Measurements from ENCODE around the gene CPTP. TPM values are rescaled to one million over a fixed set of nuclear protein-coding genes. Genes with fewer than 3 reads are reported as not detected.
A peak's percentile ranks its signal among the peaks of the same experiment; 100 is the strongest.

The CPTP gene
- total and polyA plus RNA-seq, 2 of the 13 experiments (the other 11 are each of a cell fraction or from before 2014, with no cell fraction given), result 5.5 to 9.3 TPM

DNA sequence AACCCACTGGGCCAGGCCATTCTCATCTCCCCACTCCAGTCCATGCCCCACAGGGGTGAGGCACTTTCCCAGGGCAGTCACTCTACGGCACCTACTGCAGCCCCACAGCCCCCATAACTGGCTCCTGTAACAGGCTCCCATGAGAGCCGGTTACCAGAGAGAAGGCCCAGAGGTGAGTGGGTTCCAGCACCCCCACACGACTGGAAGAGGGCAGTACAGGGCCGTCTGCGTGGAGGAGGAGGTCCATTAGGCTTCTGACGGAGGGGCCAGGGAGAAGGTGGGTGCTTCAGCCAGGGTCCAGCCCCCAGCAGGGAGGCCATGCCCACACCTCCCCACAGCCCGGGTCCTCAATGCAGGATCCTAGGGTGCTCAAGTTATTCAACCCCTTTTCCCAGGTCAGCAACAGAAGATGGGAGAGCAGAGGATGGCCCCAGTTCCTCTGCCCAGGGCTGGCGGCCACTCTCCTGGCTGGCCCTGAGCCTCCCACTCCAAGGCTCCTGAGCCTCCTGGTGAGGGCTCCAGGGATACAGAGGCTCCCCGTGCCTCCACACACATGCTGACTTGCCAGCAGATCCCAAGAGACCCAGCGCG, 18.4 kb upstream of the CPTP start (continued):
- TF ChIP-seq EED (CRISPR knock-in tag; IDR thresholded peaks at IDR 0.05), result no peak
- no peak for TF ChIP-seq ZSCAN12 (CRISPR knock-in tag; IDR thresholded peaks at IDR 0.05)
- no peak for TF ChIP-seq TEAD2 (CRISPR knock-in tag; IDR thresholded peaks at IDR 0.05)
- TF ChIP-seq ZBTB21 (CRISPR knock-in tag; IDR thresholded peaks at IDR 0.05), result no peak
- no peak for TF ChIP-seq ZBTB7B (CRISPR knock-in tag; IDR thresholded peaks at IDR 0.05)
- TF ChIP-seq ZNF350 (CRISPR knock-in tag; IDR thresholded peaks at IDR 0.05; ENCODE audit: borderline replicate concordance, low read depth), result no peak
- no peak for TF ChIP-seq ZNF446 (CRISPR knock-in tag; IDR thresholded peaks at IDR 0.05)
- TF ChIP-seq NFE2L1 (CRISPR knock-in tag; IDR thresholded peaks at IDR 0.05; ENCODE audit: borderline replicate concordance), result no peak
- TF ChIP-seq ZNF367 (CRISPR knock-in tag; IDR thresholded peaks at IDR 0.05; ENCODE audit: borderline replicate concordance), result no peak
- no peak for TF ChIP-seq ZNF569 (CRISPR knock-in tag; IDR thresholded peaks at IDR 0.05; ENCODE audit: borderline replicate concordance)
- TF ChIP-seq GTF3A (CRISPR knock-in tag; conservative IDR thresholded peaks at IDR 0.05), result no peak
- no peak for TF ChIP-seq ZMAT3 (CRISPR knock-in tag; conservative IDR thresholded peaks at IDR 0.05)
- no peak for TF ChIP-seq ZNF619 (CRISPR knock-in tag; IDR thresholded peaks at IDR 0.05)
- TF ChIP-seq RNF2 (conservative IDR thresholded peaks at IDR 0.05; ENCODE audit: low read depth), result no peak
- no peak for TF ChIP-seq TBP (CRISPR knock-in tag; IDR thresholded peaks at IDR 0.05)

DNA sequence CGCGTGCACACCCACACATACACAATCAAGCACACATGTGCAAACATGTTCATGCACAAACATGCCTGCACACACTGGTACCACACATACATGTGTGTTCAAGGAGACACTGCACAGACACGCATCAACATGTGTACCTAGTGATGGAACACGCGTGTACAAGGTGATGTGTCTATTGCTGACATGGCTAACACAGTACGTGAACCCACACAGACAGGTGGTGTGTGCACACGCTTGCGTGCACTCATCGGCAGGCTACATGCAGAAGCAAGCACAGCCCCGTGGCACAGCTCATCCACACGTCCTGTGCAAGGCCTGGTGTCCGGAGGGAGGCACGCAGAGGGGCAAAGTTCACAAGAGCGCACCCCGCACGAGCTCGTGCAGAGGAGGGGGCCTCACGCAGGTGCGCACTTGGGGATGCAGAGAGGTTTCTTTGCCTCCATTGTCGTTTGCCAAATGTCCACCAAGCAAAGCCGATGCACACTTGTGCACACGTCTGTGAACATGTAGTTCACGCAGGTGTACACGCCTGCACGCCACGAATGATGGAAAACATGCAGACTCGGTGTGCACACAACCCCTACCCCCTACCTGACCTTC, 17.8 kb upstream of the CPTP start:
- ChIA-PET CTCF (ENCODE audit: low intra/inter-chr PET ratio, low total read pairs) (no interaction called here), POLR2A (interaction anchor here (0.7 to 1.0 kb wide), 5 partner anchors 33 to 178 kb away, joined by 3 to 4 read pairs (median 3); partner anchors contain the start of genes ANKRD65 and UBE2J2)
- no peak overlapping the region for H2AFZ ChIP-seq (ENCODE audit: low read length)
- intact Hi-C loops (cut with micrococcal nuclease; ENCODE audit: unreplicated experiment), result no loop called here
- H3K36me3 ChIP-seq (replicated peaks in 1 of 2; ENCODE audit: control insufficient read depth in 1 of 2, insufficient read depth in 2 of 2, low read length in 2 of 2), result peaks cover 4 to 15% of the 10 kb centered on the region in 2 experiments; a peak in 1 of 5 replicates
- H3K4me2 ChIP-seq (ENCODE audit: low read depth, low read length), result peak overlapping the region; percentile 98
- H3K4me1 ChIP-seq (ENCODE audit: insufficient read depth, low read length), result peaks cover 37% of the 10 kb centered on the region
- in situ Hi-C loops (cut with HindIII; ENCODE audit: extremely low pct_ligation_motif_present, low pct_unique_long_range_greater_than_20kb), result no loop called here
- peak overlapping the region; percentile 79 for H3K27ac ChIP-seq (ENCODE audit: extremely low read length, insufficient read depth, low read length)
- FAIRE-seq, result peak; percentile 75
- peak overlapping the region; percentile 77 to 93 (median 91) for H3K4me3 ChIP-seq (replicated peaks in 1 of 3; ENCODE audit: insufficient read depth in 1 of 3, low read depth in 2 of 3, low read length in 3 of 3)
- no peaks in the 10 kb centered on the region for H3K27me3 ChIP-seq (ENCODE audit: control insufficient read depth in 1 of 2, insufficient read depth in 2 of 2, low read length in 2 of 2)
- DNase-seq (ENCODE audit: low spot score), result peak; percentile 60
- WGBS (ENCODE audit: low lambda C conversion rate), result 20% methylated on average over 2 of the region's 27 CpGs
- H4K20me1 ChIP-seq (ENCODE audit: insufficient read depth, low read length), result no peaks in the 10 kb centered on the region; the same call in 1 of the 2 replicates
- peaks cover 15% of the 10 kb centered on the region for H3K79me2 ChIP-seq (ENCODE audit: insufficient read depth, low read length)
- H3K9ac ChIP-seq (ENCODE audit: insufficient read depth, low read depth, low read length), result peak overlapping the region; percentile 88
- no peaks in the 10 kb centered on the region for H3K9me3 ChIP-seq (ENCODE audit: low read length)
- peak; percentile 2 for ATAC-seq
- TSS peak; percentile 52 for BruUV-seq (replicated peaks)
- TF ChIP-seq SOX6 (IDR thresholded peaks at IDR 0.05), result no peak
- 0 out of 2 replicates have a peak, but pooled peaks have one; percentile 29 for TF ChIP-seq SOX6 (CRISPR knock-in tag; IDR thresholded peaks at IDR 0.05)
- peak; percentile 58; the same call in 1 of the 2 replicates for TF ChIP-seq RXRA (CRISPR knock-in tag; IDR thresholded peaks at IDR 0.05)
- TF ChIP-seq ZNF570 (CRISPR knock-in tag; IDR thresholded peaks at IDR 0.05; ENCODE audit: borderline replicate concordance), result no peak
- TF ChIP-seq, protein P1, sequence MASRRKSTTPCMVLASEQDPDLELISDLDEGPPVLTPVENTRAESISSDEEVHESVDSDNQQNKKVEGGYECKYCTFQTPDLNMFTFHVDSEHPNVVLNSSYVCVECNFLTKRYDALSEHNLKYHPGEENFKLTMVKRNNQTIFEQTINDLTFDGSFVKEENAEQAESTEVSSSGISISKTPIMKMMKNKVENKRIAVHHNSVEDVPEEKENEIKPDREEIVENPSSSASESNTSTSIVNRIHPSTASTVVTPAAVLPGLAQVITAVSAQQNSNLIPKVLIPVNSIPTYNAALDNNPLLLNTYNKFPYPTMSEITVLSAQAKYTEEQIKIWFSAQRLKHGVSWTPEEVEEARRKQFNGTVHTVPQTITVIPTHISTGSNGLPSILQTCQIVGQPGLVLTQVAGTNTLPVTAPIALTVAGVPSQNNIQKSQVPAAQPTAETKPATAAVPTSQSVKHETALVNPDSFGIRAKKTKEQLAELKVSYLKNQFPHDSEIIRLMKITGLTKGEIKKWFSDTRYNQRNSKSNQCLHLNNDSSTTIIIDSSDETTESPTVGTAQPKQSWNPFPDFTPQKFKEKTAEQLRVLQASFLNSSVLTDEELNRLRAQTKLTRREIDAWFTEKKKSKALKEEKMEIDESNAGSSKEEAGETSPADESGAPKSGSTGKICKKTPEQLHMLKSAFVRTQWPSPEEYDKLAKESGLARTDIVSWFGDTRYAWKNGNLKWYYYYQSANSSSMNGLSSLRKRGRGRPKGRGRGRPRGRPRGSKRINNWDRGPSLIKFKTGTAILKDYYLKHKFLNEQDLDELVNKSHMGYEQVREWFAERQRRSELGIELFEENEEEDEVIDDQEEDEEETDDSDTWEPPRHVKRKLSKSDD (CRISPR knock-in tag; IDR thresholded peaks at IDR 0.05; ENCODE audit: low read depth), result peak; percentile 62; the same call in 1 of the 2 replicates
- TF ChIP-seq FOXO1 (CRISPR knock-in tag; IDR thresholded peaks at IDR 0.05), result no peak
- TF ChIP-seq, protein P2, sequence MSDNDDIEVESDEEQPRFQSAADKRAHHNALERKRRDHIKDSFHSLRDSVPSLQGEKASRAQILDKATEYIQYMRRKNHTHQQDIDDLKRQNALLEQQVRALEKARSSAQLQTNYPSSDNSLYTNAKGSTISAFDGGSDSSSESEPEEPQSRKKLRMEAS (IDR thresholded peaks at IDR 0.05), result peak; percentile 89
- TF ChIP-seq HOXA3 (CRISPR knock-in tag; IDR thresholded peaks at IDR 0.05), result peak; percentile 74
- TF ChIP-seq PHF8 (CRISPR knock-in tag; IDR thresholded peaks at IDR 0.05), result peak; percentile 46
